ENCODE data around the gene MATK.
"Not testable (repeated sequence)": the region's sequence is repeated elsewhere in the genome, so short reads cannot be mapped to it uniquely, and the experiment has no call there.

MATK gene

DNA sequence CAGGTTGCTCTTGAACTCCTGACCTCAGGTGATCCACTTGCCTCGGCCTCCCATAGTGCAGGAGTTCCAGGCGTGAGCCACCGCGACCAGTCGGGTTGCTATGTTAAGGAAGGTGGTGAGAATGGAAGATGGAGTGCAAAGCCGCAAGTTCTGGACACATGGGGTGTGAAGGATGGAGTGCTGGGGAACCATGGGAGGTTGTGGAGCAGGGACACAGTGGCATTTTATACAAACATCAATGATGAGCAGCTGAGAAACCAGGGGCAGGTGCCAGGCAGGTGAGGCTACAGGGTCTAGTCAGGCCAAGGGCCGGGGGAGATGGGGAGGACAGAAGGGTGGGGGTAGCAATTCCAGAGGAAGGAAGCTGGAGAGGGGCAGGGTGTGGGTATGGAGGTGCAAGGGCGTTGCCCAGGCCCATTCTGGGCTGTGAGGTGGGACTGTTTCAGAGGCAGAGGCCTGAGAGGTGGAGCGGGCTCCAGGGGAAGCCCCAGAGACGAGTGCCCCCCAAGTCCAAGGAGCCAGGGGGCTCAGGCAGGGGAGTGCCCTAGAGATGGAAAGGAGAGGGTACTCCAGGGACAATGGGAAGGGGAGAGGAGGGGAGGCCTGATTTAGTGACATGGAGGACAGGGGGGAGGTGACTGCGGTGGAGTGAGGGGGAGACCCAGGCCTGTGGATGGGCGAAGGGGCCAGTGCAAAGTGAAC, 12.2 kb downstream of the MATK start:
- DNase-seq (ENCODE audit: low read depth, low spot score): no peak

DNA sequence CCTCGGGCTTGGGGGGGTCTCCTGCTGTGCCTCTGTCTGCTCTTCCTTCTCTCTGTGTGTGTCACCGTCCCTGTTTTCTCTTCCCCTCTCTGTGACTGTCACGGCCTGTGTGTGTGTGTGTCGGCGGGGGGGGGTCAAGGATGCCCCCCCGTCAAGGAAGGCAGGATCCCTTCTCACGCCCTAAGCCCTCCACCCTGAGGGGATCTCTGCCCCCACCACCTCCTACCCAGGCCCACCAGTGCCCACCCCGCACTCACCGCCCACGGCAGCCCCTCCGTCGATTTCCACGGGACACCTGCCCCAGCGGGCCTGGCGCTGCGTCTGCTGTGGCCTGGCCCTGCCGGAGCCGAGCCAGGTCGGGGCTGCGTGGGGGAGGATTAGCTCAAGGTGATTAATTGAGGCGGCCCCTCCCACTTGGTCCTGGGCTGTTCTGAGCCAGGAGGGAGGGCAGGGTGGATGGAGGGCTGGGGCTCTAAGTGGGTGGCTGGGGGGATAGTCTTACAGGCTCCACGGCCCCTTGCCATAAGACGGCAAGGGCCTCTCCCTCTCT, 14.2 kb downstream of the MATK start, which contains the start of gene RAX2:
Gene RAX2 (minus strand): TSS at position 323 of the 550 bp plus-strand sequence. CDS start 486 bp downstream, outside the sequence.
- DNase-seq (ENCODE audit: low read depth, low spot score): no peak
- H3K27ac ChIP-seq: no peak within 1 kb of the TSS

More for the DNA sequence above, 12.2 kb downstream of the MATK start:
- H3K27ac ChIP-seq: no peak overlapping the region

GRCh38 chr19:3771000-3771905, 14.9 kb downstream of the MATK start:
- H3K27ac ChIP-seq: no peak overlapping the region
- no peak for DNase-seq (ENCODE audit: low read depth, low spot score)

DNA sequence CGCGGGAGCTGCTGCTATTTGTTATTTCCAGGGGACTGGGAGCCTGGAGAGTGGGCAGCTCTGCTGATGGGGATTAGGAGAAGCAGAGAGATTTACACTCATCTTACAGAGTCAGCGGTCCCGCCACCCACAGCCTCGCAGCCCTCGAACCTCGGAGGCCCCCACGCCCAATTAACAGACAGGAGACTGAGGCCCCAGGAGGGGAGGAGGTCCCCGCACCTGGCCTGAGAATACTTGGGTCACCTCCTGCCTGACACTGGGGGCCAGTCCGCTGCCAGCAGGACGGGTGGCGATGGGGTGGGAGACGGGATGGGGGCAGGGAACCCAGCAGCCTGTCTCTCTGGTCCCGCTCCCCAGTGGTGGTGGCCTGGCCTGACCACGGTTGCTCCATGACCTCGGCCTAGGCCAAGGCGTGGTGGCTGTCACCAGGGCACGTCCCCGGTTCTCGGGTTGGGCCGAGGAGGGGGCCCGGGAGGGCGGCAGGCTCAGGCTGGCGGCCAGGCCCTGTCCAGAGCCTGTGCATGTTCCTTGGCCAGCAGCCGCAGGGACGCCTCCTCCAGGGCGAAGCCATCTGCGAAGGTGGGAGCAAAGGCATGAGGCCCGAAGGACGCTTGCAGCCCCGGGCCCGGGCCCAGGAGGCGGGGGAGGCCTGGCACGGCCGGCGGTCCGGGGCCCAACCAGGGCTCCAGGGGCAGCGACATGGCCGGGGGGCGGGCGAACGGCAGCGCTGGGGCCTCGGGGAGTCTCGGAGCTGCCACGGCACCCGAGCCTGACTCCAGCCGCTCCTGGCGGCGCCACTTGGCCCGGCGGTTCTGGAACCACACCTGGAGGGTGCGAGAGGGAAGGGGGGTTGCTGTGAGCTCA, 15.8 kb downstream of the MATK start:
- DNase-seq (ENCODE audit: low read depth, low spot score): no peak
- no peak overlapping the region for H3K27ac ChIP-seq

DNA sequence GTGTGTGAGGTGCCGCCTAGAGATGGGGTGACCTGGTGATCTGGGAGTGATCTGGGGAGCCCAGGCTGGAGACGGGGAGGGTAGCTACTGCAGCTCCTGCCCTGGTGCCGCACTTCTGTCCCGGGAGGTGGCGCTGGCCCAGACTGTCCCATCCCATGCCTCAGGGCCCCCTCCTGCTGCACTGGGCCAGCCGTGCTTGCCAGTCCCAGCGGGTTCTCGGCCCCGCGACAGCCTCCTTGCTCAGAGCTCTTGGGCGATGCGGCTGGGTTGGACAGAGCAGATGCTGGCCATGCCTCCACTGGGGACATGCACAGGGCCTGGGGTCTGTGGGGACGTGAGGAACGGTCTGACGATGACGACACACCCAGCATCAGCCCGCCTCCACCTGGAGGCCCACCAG, 16.7 kb downstream of the MATK start:
- DNase-seq (ENCODE audit: low read depth, low spot score): no peak
- no peak overlapping the region for H3K27ac ChIP-seq

DNA sequence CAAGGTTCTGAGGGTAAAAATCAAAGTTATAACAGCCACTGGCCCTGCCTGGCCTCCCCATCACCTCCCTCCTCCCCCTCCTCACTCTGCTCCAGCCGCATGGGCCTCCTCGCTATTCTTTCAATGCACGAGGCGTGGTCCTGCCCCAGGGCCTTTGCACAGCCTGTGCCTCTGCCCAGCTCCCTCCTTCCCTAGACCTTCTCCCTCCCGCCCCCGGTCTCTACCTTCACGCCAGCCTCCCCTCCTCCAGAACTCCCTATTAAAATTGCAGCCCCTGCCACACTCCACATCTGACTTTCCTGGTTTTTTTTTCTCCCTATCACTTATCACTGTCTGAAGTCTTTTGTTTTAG, 17.5 kb downstream of the MATK start:
- no peak overlapping the region for H3K27ac ChIP-seq
- no peak for DNase-seq (ENCODE audit: low read depth, low spot score)

DNA sequence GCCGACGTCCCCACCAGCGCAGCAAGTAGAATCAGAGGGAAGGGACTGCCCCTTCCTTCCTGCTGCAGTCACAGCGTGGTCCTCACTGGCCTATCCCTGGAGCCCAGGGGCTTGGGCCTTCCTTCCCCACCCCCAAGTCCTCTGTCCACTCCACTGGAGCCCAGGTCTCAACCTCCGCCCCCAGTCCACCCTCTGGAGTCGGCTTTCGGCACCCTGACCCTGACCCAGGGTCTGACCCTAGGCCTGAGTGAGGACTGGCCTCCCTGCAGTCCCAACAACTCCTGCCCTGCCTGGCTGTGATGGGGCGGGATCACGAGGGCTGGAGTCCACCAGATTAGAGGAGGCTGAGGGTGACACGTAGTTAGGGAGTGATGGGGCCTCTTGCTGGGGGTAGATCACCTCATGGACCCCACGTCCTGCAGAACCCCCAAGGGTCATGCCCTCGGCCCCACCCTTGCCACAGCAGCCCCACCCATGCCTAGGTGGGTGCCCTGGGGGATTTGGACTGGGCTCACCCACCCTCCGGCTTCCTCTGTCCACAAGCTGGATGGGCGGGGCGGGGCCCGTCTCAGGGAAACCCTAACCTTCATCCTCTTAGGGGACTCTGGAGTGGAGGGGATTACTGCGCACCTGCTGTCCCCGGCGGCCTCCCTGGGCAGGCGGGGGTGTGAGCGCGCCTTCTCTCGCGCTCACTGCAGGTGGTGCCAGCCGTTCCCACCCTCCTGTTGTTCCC, 18.0 kb downstream of the MATK start:
- DNase-seq (ENCODE audit: low read depth, low spot score): no peak
- H3K27ac ChIP-seq: no peak overlapping the region

- no peak overlapping the region for H3K27ac ChIP-seq
- no peak for DNase-seq (ENCODE audit: low read depth, low spot score)
These were observed 19.1 kb downstream of the MATK start for GRCh38 chr19:3767050-3767449.

DNA sequence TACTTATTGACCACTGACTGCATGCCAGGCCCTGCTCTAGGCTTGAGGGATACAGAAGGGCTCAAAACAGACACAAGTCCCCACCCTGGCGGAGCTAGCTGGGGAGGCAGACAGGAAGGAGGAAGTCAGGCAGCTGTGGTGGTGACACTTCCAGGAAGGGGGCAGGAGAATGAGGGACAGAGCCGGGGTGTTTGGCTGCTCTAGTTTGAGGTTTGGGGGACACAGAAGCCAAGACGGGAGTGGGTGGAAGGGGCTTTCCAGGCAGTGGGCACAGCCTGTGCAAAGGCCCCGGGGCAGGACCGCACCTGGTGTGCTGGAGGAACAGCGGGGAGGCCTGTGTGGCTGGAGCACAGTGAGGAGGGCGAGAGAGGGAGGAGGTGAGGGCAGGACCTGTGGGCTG, 19.7 kb downstream of the MATK start:
- no peak for DNase-seq (ENCODE audit: low read depth, low spot score)
- H3K27ac ChIP-seq: no peak overlapping the region

GRCh38 chr19:3765757-3766156, 20.4 kb downstream of the MATK start:
- not testable (repeated sequence) for DNase-seq (ENCODE audit: low read depth, low spot score); H3K27ac ChIP-seq

DNA sequence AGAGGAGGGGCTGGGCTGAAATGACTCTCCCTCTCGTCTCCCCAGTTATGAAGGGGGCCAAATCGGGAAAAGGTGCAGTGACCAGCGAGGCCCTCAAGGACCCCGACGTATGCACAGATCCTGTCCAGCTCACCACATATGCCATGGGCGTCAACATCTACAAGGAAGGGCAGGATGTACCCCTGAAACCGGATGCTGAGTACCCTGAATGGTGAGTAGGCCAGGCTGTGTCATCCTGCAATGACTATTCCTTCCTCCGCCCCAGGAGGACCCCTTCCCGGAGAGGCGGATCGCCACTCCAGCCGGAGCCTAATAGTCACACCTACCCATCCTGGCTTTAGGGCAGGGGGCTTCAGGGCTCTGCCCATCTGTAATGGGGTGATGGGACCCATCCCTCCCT, 21.1 kb downstream of the MATK start:
- no peak overlapping the region for H3K27ac ChIP-seq
- no peak for DNase-seq (ENCODE audit: low read depth, low spot score)

DNA sequence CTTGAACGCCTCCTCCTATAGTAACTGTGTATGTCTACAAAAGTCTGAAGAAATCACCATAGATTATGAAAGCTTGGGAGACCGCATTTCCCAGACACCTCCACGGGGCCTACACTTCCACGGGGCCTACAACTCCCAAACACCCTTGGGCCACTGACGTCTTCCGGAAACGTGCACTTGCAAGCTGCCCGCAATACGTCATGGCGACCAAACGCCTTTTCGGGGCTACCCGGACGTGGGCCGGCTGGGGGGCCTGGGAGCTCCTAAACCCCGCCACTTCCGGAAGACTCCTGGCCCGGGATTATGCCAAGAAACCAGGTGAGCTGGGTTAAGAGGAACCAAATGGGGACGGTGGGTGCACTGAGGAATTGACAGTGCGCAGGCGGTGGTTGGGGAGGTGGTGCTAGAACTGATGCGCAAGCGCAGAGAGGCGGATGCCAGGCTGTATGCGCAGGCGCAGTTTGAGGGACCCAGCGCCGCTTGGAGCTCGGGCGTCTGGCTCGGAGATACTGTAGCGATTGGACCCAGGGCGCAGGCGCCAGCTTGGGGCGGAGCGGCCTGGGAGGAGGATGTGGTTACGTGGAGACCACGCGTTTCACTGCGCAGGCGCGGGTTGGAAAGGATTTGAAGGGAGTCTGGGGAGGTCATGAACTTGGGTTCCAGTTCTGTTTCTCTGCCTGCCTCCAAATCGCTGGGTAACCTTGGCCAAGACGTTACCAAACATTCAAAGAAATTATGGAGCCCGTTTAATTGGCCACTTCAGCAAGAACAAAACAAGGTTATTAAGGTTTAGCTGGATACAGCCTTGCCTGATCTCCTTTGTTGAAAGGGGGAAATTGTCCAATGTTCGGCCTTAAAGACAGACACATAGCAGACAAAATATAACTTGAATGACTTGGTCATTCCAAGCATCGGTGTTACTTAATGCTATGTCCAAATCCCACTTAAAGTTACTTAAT, 23.4 kb downstream of the MATK start, which contains the start of gene MRPL54:
Gene MRPL54 (plus strand): TSS at position 182 of the 959 bp plus-strand sequence. CDS start 19 bp downstream, at position 201.
- DNase-seq (ENCODE audit: low read depth, low spot score): peak; percentile 95

GRCh38 chr19:3762130-3762473, 24.1 kb downstream of the MATK start:
- peak overlapping the region; percentile 96 for H3K27ac ChIP-seq
- no peak for DNase-seq (ENCODE audit: low read depth, low spot score)

More for the DNA sequence above, 23.4 kb downstream of the MATK start, which contains the start of gene MRPL54:
- H3K27ac ChIP-seq: peak within 1 kb of the TSS; percentile 96

GRCh38 chr19:3761382-3762129, 24.6 kb downstream of the MATK start, which contains the start of gene APBA3:
TSS of gene APBA3 (minus strand) at chr19:3761692. CDS start at chr19:3760264, 1,428 bp downstream.
- DNase-seq (ENCODE audit: low read depth, low spot score): peak; percentile 14
- peak within 1 kb of the TSS; percentile 96 for H3K27ac ChIP-seq

- peak overlapping the region; percentile 96 for H3K27ac ChIP-seq
- DNase-seq (ENCODE audit: low read depth, low spot score): no peak
These were observed 25.3 kb downstream of the MATK start for GRCh38 chr19:3760871-3761361.

DNA sequence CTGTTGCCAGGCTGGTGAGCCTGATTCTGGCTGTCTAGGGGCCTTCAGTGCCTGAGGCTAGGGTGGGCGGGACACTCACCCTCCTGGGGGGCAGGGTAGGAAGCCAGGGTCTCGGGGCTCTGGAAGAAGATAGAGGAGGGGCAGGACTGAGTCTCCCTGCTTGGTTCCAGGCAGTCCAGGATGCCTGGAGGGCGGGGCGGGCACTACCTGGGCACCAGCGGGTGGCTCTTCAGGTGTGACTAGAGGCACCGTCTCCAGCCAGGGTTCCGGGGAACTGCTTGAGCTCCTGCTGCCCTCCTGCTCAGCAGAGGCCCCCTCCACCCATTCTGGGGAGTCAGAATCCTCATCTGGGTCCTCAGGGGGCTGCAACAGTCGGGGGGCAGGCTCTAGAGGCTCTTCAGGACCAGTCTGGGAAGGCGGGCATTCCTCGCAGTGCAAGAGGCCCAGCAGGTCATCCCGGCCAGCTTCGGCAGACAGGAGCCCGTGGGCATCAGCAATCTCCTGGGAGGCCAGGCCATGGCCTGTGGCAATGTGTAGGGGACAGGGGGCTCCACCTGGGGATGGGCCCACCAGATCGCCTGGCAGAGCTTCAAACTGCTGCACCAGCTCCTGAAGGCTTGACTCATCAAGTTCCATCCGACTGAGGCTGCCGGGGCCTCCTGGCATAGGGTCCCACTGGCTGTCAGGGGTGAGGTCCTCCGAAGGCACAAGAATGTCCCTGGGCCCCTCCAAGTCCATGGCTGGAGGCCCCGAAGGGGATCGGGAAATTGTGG, 26.5 kb downstream of the MATK start:
- no peak overlapping the region for H3K27ac ChIP-seq
- DNase-seq (ENCODE audit: low read depth, low spot score): no peak

- not testable (repeated sequence) for DNase-seq (ENCODE audit: low read depth, low spot score); H3K27ac ChIP-seq
These were observed 27.9 kb downstream of the MATK start for GRCh38 chr19:3758297-3758696.
